Measurements from ENCODE around the gene DNAJC15.

Gene DNAJC15

GRCh38 chr13:43135516-43135915 lies 112.1 kb downstream of the DNAJC15 start:
- H3K4me1 ChIP-seq (ENCODE audit: insufficient read depth, poor library complexity, severe bottlenecking) = no peaks in the 10 kb centered on the region
- no peak overlapping the region for H3K4me3 ChIP-seq (ENCODE audit: severe bottlenecking)
- no peaks in the 10 kb centered on the region for H3K36me3 ChIP-seq (ENCODE audit: low read depth)
- no peak for ATAC-seq (ENCODE audit: low read depth)
- no peak for DNase-seq (ENCODE audit: low spot score)
- H3K9me3 ChIP-seq (ENCODE audit: severe bottlenecking) = no peaks in the 10 kb centered on the region
- no peaks in the 10 kb centered on the region for H3K27me3 ChIP-seq (ENCODE audit: insufficient read depth, poor library complexity, severe bottlenecking)
- H3K27ac ChIP-seq (ENCODE audit: poor library complexity, severe bottlenecking) = no peak overlapping the region
- TF ChIP-seq CTCF (IDR thresholded peaks at IDR 0.05; ENCODE audit: poor library complexity, severe bottlenecking) = no peak

- H3K27me3 ChIP-seq (ENCODE audit: insufficient read depth, poor library complexity, severe bottlenecking) = no peaks in the 10 kb centered on the region
- no peak overlapping the region for H3K4me3 ChIP-seq (ENCODE audit: severe bottlenecking)
- no peaks in the 10 kb centered on the region for H3K9me3 ChIP-seq (ENCODE audit: severe bottlenecking)
- H3K36me3 ChIP-seq (ENCODE audit: low read depth) = no peaks in the 10 kb centered on the region
- no peak for TF ChIP-seq CTCF (IDR thresholded peaks at IDR 0.05; ENCODE audit: poor library complexity, severe bottlenecking)
- no peak for DNase-seq (ENCODE audit: low spot score)
- no peak for ATAC-seq (ENCODE audit: low read depth)
- no peak overlapping the region for H3K27ac ChIP-seq (ENCODE audit: poor library complexity, severe bottlenecking)
- H3K4me1 ChIP-seq (ENCODE audit: insufficient read depth, poor library complexity, severe bottlenecking) = no peaks in the 10 kb centered on the region
These were observed 113.7 kb downstream of the DNAJC15 start for GRCh38 chr13:43136920-43137575.

GRCh38 chr13:43139211-43139610 lies 115.8 kb downstream of the DNAJC15 start:
- ATAC-seq (ENCODE audit: low read depth) = no peak
- Histone ChIP-seq H3K27me3 (ENCODE audit: insufficient read depth, poor library complexity, severe bottlenecking) (no peaks in the 10 kb centered on the region), H3K4me3 (ENCODE audit: severe bottlenecking) (no peak overlapping the region), H3K27ac (ENCODE audit: poor library complexity, severe bottlenecking) (no peak overlapping the region), H3K9me3 (ENCODE audit: severe bottlenecking) (no peaks in the 10 kb centered on the region), H3K4me1 (ENCODE audit: insufficient read depth, poor library complexity, severe bottlenecking) (peaks cover 3% of the 10 kb centered on the region), H3K36me3 (ENCODE audit: low read depth) (no peaks in the 10 kb centered on the region)
- DNase-seq (ENCODE audit: low spot score) = no peak
- TF ChIP-seq CTCF (IDR thresholded peaks at IDR 0.05; ENCODE audit: poor library complexity, severe bottlenecking) = no peak

- Histone ChIP-seq H3K9me3 (ENCODE audit: severe bottlenecking) (no peaks in the 10 kb centered on the region), H3K4me1 (ENCODE audit: insufficient read depth, poor library complexity, severe bottlenecking) (peaks cover 3% of the 10 kb centered on the region), H3K27me3 (ENCODE audit: insufficient read depth, poor library complexity, severe bottlenecking) (no peaks in the 10 kb centered on the region), H3K36me3 (ENCODE audit: low read depth) (no peaks in the 10 kb centered on the region), H3K27ac (ENCODE audit: poor library complexity, severe bottlenecking) (no peak overlapping the region), H3K4me3 (ENCODE audit: severe bottlenecking) (no peak overlapping the region)
- no peak for TF ChIP-seq CTCF (IDR thresholded peaks at IDR 0.05; ENCODE audit: poor library complexity, severe bottlenecking)
- DNase-seq (ENCODE audit: low spot score) (no peak), ATAC-seq (ENCODE audit: low read depth) (no peak)
These were observed 116.5 kb downstream of the DNAJC15 start for GRCh38 chr13:43139921-43140320.

GRCh38 chr13:43140985-43141384 lies 117.6 kb downstream of the DNAJC15 start:
- Histone ChIP-seq H3K4me3 (ENCODE audit: severe bottlenecking) (no peak overlapping the region), H3K27ac (ENCODE audit: poor library complexity, severe bottlenecking) (no peak overlapping the region), H3K36me3 (ENCODE audit: low read depth) (no peaks in the 10 kb centered on the region), H3K4me1 (ENCODE audit: insufficient read depth, poor library complexity, severe bottlenecking) (peaks cover 3% of the 10 kb centered on the region), H3K27me3 (ENCODE audit: insufficient read depth, poor library complexity, severe bottlenecking) (no peaks in the 10 kb centered on the region), H3K9me3 (ENCODE audit: severe bottlenecking) (no peaks in the 10 kb centered on the region)
- no peak for TF ChIP-seq CTCF (IDR thresholded peaks at IDR 0.05; ENCODE audit: poor library complexity, severe bottlenecking)
- ATAC-seq (ENCODE audit: low read depth) = no peak
- no peak for DNase-seq (ENCODE audit: low spot score)

Data from RWPE2 (cell line).